SK-N-SH (cell line): ENCODE measurements around the gene HBP1. TPM values are rescaled to one million over a fixed set of nuclear protein-coding genes. Genes with fewer than 3 reads are reported as not detected.
"Not testable (repeated sequence)": the region's sequence is repeated elsewhere in the genome, so short reads cannot be mapped to it uniquely, and the experiment has no call there.

Experiments
- CTCF ChIA-PET: fragments of 300-600, 350-600 bp; formaldehyde crosslinking; extraction: SDS; loops from one replicate; lab custom pipeline; 2021; lab: Yijun Ruan, JAX
- POLR2A ChIA-PET: fragments of 350-600 bp; sonication (Branson Sonifier 250); formaldehyde crosslinking; extraction: SDS; loops from one replicate; lab custom pipeline; 2020; ENCODE audit warnings: antibody characterized with exemption, inconsistent platforms; lab: Yijun Ruan, JAX
- DNase-seq: peaks from one replicate; pipeline ENCODE4 v3.0.0; 2012
- H2AFZ ChIP-seq: fragments of 200-600 bp; sonication (generic); 2 replicates; pipeline ENCODE4 v1.8.1; 2016; ENCODE audit warnings: antibody characterized with exemption, mild to moderate bottlenecking, low read depth
- H3F3A ChIP-seq: fragments of 200-600 bp; sonication (generic); replicated peaks from 2 replicates; pipeline ENCODE3; 2016; ENCODE audit warnings: antibody characterized with exemption, mild to moderate bottlenecking; ENCODE audit not compliant: insufficient read depth
- H3K27ac ChIP-seq, 2 experiments: fragments of 200-500 bp in 1 of 2; fragments of 200-600 bp in 1 of 2; sonication (Bioruptor generic) in 1 of 2; sonication (generic), shearing (Covaris generic) in 1 of 2; 2 replicates each; pipeline versions ENCODE4 v1.5.1 to v1.6.1; 2014 to 2016; ENCODE audit warnings: low read depth in 2 of 2, inconsistent platforms in 1 of 2, low read length in 1 of 2, mild to moderate bottlenecking in 1 of 2, mixed read lengths in 1 of 2
- H3K27me3 ChIP-seq: fragments of 200-600 bp; sonication (generic), shearing (Covaris generic); 2 replicates; pipeline ENCODE4 v1.6.1; 2016; ENCODE audit warnings: mixed run types; ENCODE audit not compliant: insufficient read depth
- H3K36me3 ChIP-seq, 2 experiments: fragments of 200-500 bp in 1 of 2; fragments of 200-600 bp in 1 of 2; sonication (Bioruptor generic) in 1 of 2; sonication (generic) in 1 of 2; replicated peaks in 1 of 2; 2 replicates each; pipeline versions ENCODE3 to v1.5.1; 2014 to 2016; ENCODE audit warnings: low read length in 1 of 2, mild to moderate bottlenecking in 1 of 2; ENCODE audit not compliant: insufficient read depth in 2 of 2, control insufficient read depth in 1 of 2
- H3K4me1 ChIP-seq, 2 experiments: fragments of 200-500 bp in 1 of 2; fragments of 200-600 bp in 1 of 2; sonication (Bioruptor generic) in 1 of 2; sonication (generic), shearing (Covaris generic) in 1 of 2; 2 replicates each; pipeline versions ENCODE4 v1.5.1 to v1.6.1; 2014 to 2016; ENCODE audit warnings: low read depth in 1 of 2, low read length in 1 of 2, mixed run types in 1 of 2; ENCODE audit not compliant: insufficient read depth in 2 of 2, control insufficient read depth in 1 of 2
- H3K4me2 ChIP-seq: fragments of 200-600 bp; sonication (generic), shearing (Covaris generic); 2 replicates; pipeline ENCODE4 v1.6.1; 2017; ENCODE audit warnings: mixed run types
- H3K4me3 ChIP-seq, 2 experiments: fragments of 200-500 bp in 1 of 2; fragments of 200-600 bp in 1 of 2; sonication (Bioruptor generic) in 1 of 2; sonication (generic), shearing (Covaris generic) in 1 of 2; 2 replicates each; pipeline versions ENCODE4 v1.5.1 to v1.8.1; 2014 to 2016; ENCODE audit warnings: low read depth in 2 of 2, inconsistent platforms in 1 of 2, low read length in 1 of 2, mild to moderate bottlenecking in 1 of 2, mixed read lengths in 1 of 2, moderate library complexity in 1 of 2
- H3K79me2 ChIP-seq: fragments of 200-600 bp; sonication (generic); 2 replicates; pipeline ENCODE4 v1.8.1; 2017; ENCODE audit warnings: mild to moderate bottlenecking; ENCODE audit not compliant: insufficient read depth
- H3K9ac ChIP-seq: fragments of 200-600 bp; sonication (generic); 2 replicates; pipeline ENCODE4 v1.6.1; 2017; ENCODE audit warnings: mixed run types
- H3K9me2 ChIP-seq: fragments of 200-600 bp; sonication (generic); 2 replicates; pipeline ENCODE4 v1.6.1; 2017; ENCODE audit warnings: mixed run types
- H3K9me3 ChIP-seq: fragments of 200-600 bp; sonication (generic); 2 replicates; pipeline ENCODE4 v1.6.1; 2017; ENCODE audit warnings: mixed run types, mild to moderate bottlenecking, moderate library complexity
- H4K20me1 ChIP-seq: fragments of 200-600 bp; sonication (generic); 2 replicates; pipeline ENCODE4 v1.6.1; 2017; ENCODE audit warnings: mild to moderate bottlenecking, mixed run types; ENCODE audit not compliant: insufficient read depth
- CTCF ChIP-seq: fragments of 200-600 bp; sonication (generic); IDR thresholded peaks from 2 replicates; pipeline ENCODE4 v1.6.1; 2017; ENCODE audit warnings: antibody characterized with exemption, mild to moderate bottlenecking, moderate library complexity
- EP300 ChIP-seq, 2 experiments: IDR thresholded peaks; 2 replicates each; pipeline versions ENCODE4 v1.4.0 to v1.6.1; 2012; ENCODE audit warnings: borderline replicate concordance in 1 of 2, low read depth in 1 of 2, low read length in 1 of 2
- EZH2phosphoT487 ChIP-seq: fragments of 200-600 bp; sonication (generic); IDR thresholded peaks from 2 replicates; pipeline ENCODE4 v1.6.1; 2017; ENCODE audit warnings: low read depth, mixed run types, mild to moderate bottlenecking, antibody characterized with exemption, moderate library complexity, borderline replicate concordance
- FOXJ3 ChIP-seq: sonication (generic); formaldehyde crosslinking; IDR thresholded peaks from 2 replicates; pipeline ENCODE4 v1.5.1; 2020; ENCODE audit warnings: mild to moderate bottlenecking, missing genetic modification reagents
- GABPA ChIP-seq: IDR thresholded peaks from 2 replicates; pipeline ENCODE4 v1.4.0; 2012; ENCODE audit warnings: low read depth, mild to moderate bottlenecking
- JUND ChIP-seq: IDR thresholded peaks from 2 replicates; pipeline ENCODE4 v1.4.0; 2012
- MEF2A ChIP-seq: IDR thresholded peaks from 2 replicates; pipeline ENCODE4 v1.4.0; 2012; ENCODE audit warnings: low read depth, borderline replicate concordance
- PBX3 ChIP-seq: IDR thresholded peaks from 2 replicates; pipeline ENCODE4; 2012
- RAD21 ChIP-seq: IDR thresholded peaks from 2 replicates; pipeline ENCODE4 v1.6.1; 2012; ENCODE audit warnings: mild to moderate bottlenecking, low read length
- REST ChIP-seq: IDR thresholded peaks from 2 replicates; pipeline ENCODE4 v1.6.1; 2012; ENCODE audit warnings: mild to moderate bottlenecking, low read depth, low read length, moderate library complexity
- RFX5 ChIP-seq: IDR thresholded peaks from 2 replicates; pipeline ENCODE4 v1.6.1; 2012; ENCODE audit warnings: mild to moderate bottlenecking, improper control_type of control experiment, low read length
- RXRA ChIP-seq: IDR thresholded peaks from 2 replicates; pipeline ENCODE4 v1.4.0; 2012; ENCODE audit warnings: low read depth, mild to moderate bottlenecking, borderline replicate concordance
- SIN3A ChIP-seq: IDR thresholded peaks from 2 replicates; pipeline ENCODE4 v1.6.1; 2012; ENCODE audit warnings: low read depth, mild to moderate bottlenecking, low read length, moderate library complexity, borderline replicate concordance
- SMC3 ChIP-seq: IDR thresholded peaks from 2 replicates; pipeline ENCODE4 v1.6.1; 2012; ENCODE audit warnings: low read depth, low read length, improper control_type of control experiment
- TCF12 ChIP-seq: IDR thresholded peaks from 2 replicates; pipeline ENCODE4 v1.4.0; 2012
- WGBS: methylation state at CpG from one replicate; pipeline ENCODE4 v1.1.6; 2017; ENCODE audit warnings: low lambda C conversion rate; 5-methylcytosine and 5-hydroxymethylcytosine counted together
- polyA plus RNA-seq, 3 experiments: library from polyadenylated mRNA; depleted of rRNA; stranded (reverse); fragments of >200 nt; gene quantifications; 2 replicates each; pipeline ENCODE4 v1.2.3, GENCODE V29; 2012
- TF ChIP-seq, protein P1 (sequence below): IDR thresholded peaks from 2 replicates; pipeline ENCODE4 v1.4.0; 2012; ENCODE audit warnings: low read depth, borderline replicate concordance
- TF ChIP-seq, protein P2 (sequence below): IDR thresholded peaks from 2 replicates; pipeline ENCODE4 v1.4.0; 2012; ENCODE audit warnings: low read depth

HBP1 gene
- polyA plus RNA-seq, 1 of the 3 experiments (the other 2 are of a cell fraction): 27.2 TPM

DNA sequence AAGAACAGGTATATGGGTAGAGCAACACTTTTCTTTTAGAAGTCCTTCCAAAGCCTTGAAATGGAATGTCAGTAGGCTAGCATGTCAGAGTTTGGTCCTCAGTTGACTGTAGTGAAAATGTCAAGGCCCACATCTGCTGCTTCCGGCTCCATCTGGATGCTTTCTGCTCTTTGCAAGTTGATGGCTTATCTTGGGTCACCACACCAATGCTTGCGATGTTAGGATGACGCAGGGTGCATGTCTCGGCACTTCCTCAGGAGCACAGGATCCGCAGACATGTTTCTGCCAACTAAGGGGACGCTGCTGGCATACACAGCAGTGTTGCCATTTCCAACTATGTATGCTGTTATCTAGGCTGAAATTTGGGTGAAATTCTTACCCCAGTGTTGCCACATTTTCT lies 14.0 kb upstream of the HBP1 start:
- CTCF ChIA-PET: interaction anchor here (5.3 kb wide), 1 partner anchor 207 kb away, joined by 118 read pairs; no protein-coding TSS in a partner anchor
- Histone ChIP-seq H3F3A (no peaks in the 10 kb centered on the region), H3K4me2 (no peak overlapping the region), H3K9me3 (no peaks in the 10 kb centered on the region), H3K4me1 (no peaks in the 10 kb centered on the region; a peak in 1 of 4 replicates), H3K4me3 (no peak overlapping the region), H3K9me2 (no peaks in the 10 kb centered on the region), H3K79me2 (no peaks in the 10 kb centered on the region), H3K36me3 (peaks cover 25 to 27% of the 10 kb centered on the region in 2 experiments), H3K27ac (no peak overlapping the region), H4K20me1 (no peaks in the 10 kb centered on the region), H3K9ac (no peak overlapping the region), H3K27me3 (no peaks in the 10 kb centered on the region), H2AFZ (no peak overlapping the region)
- DNase-seq: no peak
- POLR2A ChIA-PET: no interaction called here
- 94% methylated on average over 6 of the region's 6 CpGs for WGBS
- TF ChIP-seq CTCF: no peak
- TF ChIP-seq TCF12: no peak
- TF ChIP-seq JUND: no peak
- no peak for TF ChIP-seq RXRA
- no peak for TF ChIP-seq EP300 (IDR thresholded peaks at IDR 0.05; ENCODE audit: borderline replicate concordance in 1 of 2, low read depth in 1 of 2, low read length in 1 of 2)
- no peak for TF ChIP-seq SIN3A
- no peak for TF ChIP-seq EZH2phosphoT487
- TF ChIP-seq FOXJ3 (CRISPR knock-in tag): no peak
- no peak for TF ChIP-seq PBX3
- TF ChIP-seq, protein P1, sequence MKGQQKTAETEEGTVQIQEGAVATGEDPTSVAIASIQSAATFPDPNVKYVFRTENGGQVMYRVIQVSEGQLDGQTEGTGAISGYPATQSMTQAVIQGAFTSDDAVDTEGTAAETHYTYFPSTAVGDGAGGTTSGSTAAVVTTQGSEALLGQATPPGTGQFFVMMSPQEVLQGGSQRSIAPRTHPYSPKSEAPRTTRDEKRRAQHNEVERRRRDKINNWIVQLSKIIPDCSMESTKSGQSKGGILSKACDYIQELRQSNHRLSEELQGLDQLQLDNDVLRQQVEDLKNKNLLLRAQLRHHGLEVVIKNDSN: no peak
- no peak for TF ChIP-seq RAD21
- TF ChIP-seq GABPA: no peak
- TF ChIP-seq MEF2A: no peak
- TF ChIP-seq, protein P2, sequence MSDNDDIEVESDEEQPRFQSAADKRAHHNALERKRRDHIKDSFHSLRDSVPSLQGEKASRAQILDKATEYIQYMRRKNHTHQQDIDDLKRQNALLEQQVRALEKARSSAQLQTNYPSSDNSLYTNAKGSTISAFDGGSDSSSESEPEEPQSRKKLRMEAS: no peak
- no peak for TF ChIP-seq SMC3
- TF ChIP-seq RFX5: no peak
- no peak for TF ChIP-seq REST

DNA sequence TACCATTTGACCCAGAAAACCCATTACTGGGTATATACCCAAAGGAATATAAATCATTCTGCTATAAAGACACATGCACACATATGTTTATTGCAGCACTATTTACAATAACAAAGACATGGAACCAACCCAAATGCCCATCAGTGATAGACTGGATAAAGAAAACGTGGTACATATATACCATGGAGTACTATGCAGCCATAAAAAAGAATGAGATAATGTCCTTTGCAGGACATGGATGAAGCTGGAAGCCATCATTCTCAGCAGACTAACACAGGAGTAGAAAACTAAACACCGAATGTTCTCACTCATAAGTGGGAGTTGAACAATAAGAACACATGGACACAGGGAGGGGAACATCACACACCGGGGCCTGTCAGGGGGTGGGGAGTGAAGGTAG lies 13.1 kb upstream of the HBP1 start:
- H4K20me1 ChIP-seq, H3K9me2 ChIP-seq, H2AFZ ChIP-seq, H3K79me2 ChIP-seq, H3K27ac ChIP-seq, POLR2A ChIA-PET, H3K4me1 ChIP-seq, H3K9ac ChIP-seq, DNase-seq, H3K9me3 ChIP-seq, H3K4me3 ChIP-seq, H3K27me3 ChIP-seq, H3F3A ChIP-seq, H3K4me2 ChIP-seq: not testable (repeated sequence)
- CTCF ChIA-PET: interaction anchor here (2.2 kb wide), 1 partner anchor 208 kb away, joined by 11 read pairs; no protein-coding TSS in a partner anchor
- WGBS: 82% methylated on average over 3 of the region's 3 CpGs
- H3K36me3 ChIP-seq: peaks cover 32 to 34% of the 10 kb centered on the region in 2 experiments
